ENCODE results near the gene CAPN9.

CAPN9 gene

DNA sequence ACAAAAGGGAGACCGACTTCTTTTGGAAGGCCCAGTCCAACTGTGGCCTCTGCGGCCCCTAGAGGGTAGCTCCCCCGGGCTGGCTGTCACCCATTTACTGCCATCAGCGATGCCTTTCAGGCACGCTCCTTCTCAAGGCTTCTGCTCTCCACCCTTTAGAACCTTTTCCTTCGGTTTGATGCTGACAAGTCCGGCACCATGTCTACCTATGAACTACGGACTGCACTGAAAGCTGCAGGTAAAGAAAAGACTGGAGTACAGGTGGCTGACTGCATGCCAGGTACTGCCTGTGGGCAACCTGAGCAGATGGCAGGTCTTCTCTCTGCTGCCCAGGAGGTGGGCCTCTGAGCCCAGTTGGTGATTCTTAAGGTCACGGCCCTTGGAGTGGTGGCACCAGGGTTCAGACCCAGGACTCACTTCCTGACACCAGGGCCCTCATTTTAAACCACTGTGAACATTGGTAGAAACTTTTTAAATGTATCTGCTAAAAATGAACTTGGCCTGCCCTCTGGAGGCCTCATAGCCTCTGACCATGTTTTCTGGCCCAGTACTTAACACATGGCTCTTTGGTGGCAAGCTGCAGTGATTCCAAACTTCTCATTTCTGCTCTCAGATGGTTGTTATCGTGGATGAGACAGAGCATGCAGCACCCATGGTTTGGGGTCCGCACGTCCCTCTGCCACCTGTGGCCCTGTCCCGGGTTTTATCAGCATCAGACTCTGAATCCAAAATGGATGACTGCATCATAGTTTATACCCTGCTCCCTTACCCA is 45.7 kb downstream of the CAPN9 start:
- TF ChIP-seq, protein P1, sequence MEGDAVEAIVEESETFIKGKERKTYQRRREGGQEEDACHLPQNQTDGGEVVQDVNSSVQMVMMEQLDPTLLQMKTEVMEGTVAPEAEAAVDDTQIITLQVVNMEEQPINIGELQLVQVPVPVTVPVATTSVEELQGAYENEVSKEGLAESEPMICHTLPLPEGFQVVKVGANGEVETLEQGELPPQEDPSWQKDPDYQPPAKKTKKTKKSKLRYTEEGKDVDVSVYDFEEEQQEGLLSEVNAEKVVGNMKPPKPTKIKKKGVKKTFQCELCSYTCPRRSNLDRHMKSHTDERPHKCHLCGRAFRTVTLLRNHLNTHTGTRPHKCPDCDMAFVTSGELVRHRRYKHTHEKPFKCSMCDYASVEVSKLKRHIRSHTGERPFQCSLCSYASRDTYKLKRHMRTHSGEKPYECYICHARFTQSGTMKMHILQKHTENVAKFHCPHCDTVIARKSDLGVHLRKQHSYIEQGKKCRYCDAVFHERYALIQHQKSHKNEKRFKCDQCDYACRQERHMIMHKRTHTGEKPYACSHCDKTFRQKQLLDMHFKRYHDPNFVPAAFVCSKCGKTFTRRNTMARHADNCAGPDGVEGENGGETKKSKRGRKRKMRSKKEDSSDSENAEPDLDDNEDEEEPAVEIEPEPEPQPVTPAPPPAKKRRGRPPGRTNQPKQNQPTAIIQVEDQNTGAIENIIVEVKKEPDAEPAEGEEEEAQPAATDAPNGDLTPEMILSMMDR (IDR thresholded peaks at IDR 0.05; ENCODE audit: low read depth, low read length): no peak
- TF ChIP-seq, protein P2, sequence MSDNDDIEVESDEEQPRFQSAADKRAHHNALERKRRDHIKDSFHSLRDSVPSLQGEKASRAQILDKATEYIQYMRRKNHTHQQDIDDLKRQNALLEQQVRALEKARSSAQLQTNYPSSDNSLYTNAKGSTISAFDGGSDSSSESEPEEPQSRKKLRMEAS (IDR thresholded peaks at IDR 0.05; ENCODE audit: low read depth, low read length): no peak
- TF ChIP-seq POLR2A (IDR thresholded peaks at IDR 0.05; ENCODE audit: extremely low read depth, insufficient read length) (no peak), MYC (IDR thresholded peaks at IDR 0.05; ENCODE audit: low read depth, low read length) (no peak)
- H3K4me3 ChIP-seq (ENCODE audit: low read depth, low read length): no peak overlapping the region
- no peak for DNase-seq (ENCODE audit: low read depth)

DNA sequence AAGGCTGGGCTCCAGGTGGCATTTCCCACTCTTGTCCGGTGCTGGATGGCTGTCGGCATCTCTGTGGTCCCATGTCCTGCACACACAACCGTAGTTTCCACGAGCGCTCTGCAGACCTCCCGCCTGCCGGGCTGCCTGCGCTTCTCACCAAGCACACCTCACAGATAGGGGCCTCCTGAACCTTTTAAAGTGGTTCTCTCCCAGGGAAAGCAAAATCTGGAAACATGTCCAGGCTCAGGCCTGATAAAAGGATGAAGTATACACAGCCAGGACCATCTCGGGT is 46.2 kb downstream of the CAPN9 start:
- no peak overlapping the region for H3K4me3 ChIP-seq (ENCODE audit: low read depth, low read length)
- DNase-seq (ENCODE audit: low read depth): no peak
- TF ChIP-seq POLR2A (IDR thresholded peaks at IDR 0.05; ENCODE audit: extremely low read depth, insufficient read length): no peak
- no peak for TF ChIP-seq MYC (IDR thresholded peaks at IDR 0.05; ENCODE audit: low read depth, low read length)
- TF ChIP-seq, protein P2 (IDR thresholded peaks at IDR 0.05; ENCODE audit: low read depth, low read length): no peak
- TF ChIP-seq, protein P1 (IDR thresholded peaks at IDR 0.05; ENCODE audit: low read depth, low read length): no peak

DNA sequence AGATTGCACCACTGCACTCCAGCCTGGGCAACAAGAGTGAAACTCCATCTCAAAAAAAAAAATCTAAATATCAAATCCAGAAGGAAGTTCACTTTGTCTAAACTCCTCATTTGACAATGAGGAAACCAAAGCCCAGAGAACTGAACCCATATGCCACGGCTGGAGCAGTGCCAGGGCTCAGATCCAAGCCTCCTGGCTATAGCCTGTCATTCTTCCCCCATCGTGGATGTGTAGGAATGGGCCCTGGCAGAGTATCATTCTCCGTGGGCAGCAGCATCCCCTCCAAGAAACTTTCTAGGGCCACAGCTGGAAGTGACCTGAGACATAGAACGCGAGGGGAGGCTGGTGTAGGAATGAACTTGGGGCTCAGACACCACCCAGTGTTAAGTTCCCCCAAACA is 47.2 kb downstream of the CAPN9 start:
- DNase-seq (ENCODE audit: low read depth): no peak
- TF ChIP-seq POLR2A (IDR thresholded peaks at IDR 0.05; ENCODE audit: extremely low read depth, insufficient read length): no peak
- TF ChIP-seq, protein P1 (IDR thresholded peaks at IDR 0.05; ENCODE audit: low read depth, low read length): no peak
- TF ChIP-seq MYC (IDR thresholded peaks at IDR 0.05; ENCODE audit: low read depth, low read length): no peak
- TF ChIP-seq, protein P2 (IDR thresholded peaks at IDR 0.05; ENCODE audit: low read depth, low read length): no peak
- no peak overlapping the region for H3K4me3 ChIP-seq (ENCODE audit: low read depth, low read length)

DNA sequence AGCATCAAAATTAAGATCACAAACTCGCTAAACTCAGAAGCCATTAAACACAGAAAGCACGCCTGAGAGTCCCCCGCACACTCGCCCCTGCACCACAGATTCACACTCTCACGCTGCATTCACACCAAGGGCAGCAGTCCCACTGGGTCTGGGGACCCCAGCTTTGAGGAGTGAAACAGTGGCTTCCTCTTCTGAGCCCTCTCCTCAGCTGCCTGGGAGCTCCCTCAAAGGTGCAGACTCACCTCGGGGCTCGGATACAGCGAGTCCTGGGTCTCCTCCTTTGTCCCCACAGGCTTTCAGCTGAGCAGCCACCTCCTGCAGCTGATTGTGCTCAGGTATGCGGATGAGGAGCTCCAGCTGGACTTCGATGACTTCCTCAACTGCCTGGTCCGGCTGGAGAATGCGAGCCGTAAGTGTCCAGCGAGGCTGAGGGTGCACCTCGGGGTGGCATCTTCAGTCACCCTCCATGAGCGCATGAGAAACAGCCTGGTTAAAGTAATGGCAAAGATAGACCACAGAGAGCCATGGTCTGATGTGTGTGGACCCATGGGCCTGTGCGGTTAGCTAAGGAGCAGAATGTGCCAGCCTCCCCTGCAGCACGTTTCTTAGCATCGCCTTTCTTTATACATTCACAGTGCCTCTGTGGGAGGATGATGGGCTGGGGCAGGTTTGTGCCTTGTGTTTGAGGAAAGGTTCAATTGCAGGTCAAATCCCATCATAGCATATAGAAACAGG is 47.9 kb downstream of the CAPN9 start:
- TF ChIP-seq, protein P2 (IDR thresholded peaks at IDR 0.05; ENCODE audit: low read depth, low read length): no peak
- TF ChIP-seq, protein P1 (IDR thresholded peaks at IDR 0.05; ENCODE audit: low read depth, low read length): no peak
- TF ChIP-seq MYC (IDR thresholded peaks at IDR 0.05; ENCODE audit: low read depth, low read length) (no peak), POLR2A (IDR thresholded peaks at IDR 0.05; ENCODE audit: extremely low read depth, insufficient read length) (no peak)
- no peak overlapping the region for H3K4me3 ChIP-seq (ENCODE audit: low read depth, low read length)
- no peak for DNase-seq (ENCODE audit: low read depth)

DNA sequence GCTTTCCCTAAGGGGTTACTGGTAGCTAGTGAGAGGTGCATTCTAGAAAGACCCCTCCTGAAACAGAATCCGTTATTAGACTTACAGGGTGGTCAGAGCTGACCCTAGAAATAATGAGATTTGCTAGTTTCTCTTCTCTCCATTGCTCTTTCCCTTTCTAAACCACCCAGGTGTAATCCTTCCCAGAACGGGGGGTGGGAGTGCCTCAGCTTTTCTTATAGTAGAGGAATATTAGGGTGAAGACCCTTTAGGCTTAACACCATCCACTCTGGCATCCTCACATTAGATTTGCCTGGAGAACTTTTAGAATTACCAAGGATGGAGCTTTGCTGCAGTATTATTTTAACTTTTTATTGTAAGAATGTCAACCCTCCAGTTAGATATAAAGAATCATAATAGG is 49.4 kb downstream of the CAPN9 start:
- DNase-seq (ENCODE audit: low read depth): no peak
- no peak overlapping the region for H3K4me3 ChIP-seq (ENCODE audit: low read depth, low read length)
- TF ChIP-seq, protein P1 (IDR thresholded peaks at IDR 0.05; ENCODE audit: low read depth, low read length): no peak
- TF ChIP-seq, protein P2 (IDR thresholded peaks at IDR 0.05; ENCODE audit: low read depth, low read length): no peak
- TF ChIP-seq MYC (IDR thresholded peaks at IDR 0.05; ENCODE audit: low read depth, low read length): no peak
- no peak for TF ChIP-seq POLR2A (IDR thresholded peaks at IDR 0.05; ENCODE audit: extremely low read depth, insufficient read length)

All from NB4 (cell line).